Measurements from ENCODE around the gene OR2AE1.

Gene OR2AE1

DNA sequence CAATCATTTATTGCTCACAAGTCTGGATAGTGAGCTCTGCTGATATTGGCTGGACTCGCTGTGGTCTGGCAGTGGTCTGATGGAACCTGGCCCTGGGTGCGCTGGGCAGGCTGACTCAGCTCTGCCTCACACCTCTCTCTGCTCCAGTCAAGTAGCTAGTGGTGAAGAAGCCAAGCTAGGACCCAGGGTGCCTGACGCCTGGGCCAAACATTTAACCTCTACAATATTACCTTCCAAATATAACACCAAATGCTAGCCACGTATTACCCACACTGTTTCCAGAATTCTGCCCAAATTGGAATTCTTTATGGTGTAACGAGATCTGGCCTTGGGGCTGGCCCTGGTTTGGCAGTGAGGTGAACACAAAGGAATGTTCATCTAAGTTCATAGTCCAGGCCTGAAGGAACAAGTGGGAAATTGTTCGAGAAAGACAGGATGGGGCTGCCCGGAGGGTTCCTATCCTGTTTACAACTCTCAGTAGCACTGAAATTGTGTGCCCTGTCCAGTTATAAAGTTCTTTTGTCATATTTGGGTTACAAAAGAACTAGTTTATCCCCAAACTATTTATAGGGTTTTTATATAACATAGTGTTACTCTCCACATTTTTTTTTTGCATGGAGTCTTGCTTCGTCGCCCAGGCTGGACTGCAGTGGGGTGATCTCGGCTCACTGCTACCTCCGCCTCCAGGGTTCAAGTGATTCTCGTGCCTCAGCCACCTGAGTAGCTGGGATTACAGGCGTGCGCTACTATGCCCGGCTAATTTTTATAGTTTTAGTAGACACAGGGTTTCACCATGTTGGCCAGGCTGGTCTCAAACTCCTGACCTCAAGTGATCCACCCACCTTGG lies 16.3 kb downstream of the OR2AE1 start:
- DNase-seq (ENCODE audit: low spot score), result no peak

DNA sequence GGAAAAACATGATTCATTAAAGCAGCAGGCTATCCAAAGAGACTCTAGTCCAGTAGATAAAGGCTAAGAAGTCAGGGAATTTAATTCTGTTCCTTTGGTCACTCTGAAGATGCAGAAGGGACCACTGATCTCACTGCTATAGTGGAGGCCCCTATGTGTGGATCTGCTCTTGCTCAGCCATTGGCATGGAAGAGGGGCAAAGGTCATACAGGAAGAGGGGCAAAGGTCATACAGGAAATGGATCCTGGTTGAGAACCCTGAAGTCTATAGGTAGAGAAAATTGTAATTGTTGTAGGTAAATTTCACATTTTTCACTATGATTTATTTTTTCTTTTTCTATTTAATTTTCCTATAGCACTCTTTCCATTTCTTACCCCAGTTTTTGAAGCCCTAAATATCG lies 21.6 kb downstream of the OR2AE1 start:
- DNase-seq (ENCODE audit: low spot score), result no peak

DNA sequence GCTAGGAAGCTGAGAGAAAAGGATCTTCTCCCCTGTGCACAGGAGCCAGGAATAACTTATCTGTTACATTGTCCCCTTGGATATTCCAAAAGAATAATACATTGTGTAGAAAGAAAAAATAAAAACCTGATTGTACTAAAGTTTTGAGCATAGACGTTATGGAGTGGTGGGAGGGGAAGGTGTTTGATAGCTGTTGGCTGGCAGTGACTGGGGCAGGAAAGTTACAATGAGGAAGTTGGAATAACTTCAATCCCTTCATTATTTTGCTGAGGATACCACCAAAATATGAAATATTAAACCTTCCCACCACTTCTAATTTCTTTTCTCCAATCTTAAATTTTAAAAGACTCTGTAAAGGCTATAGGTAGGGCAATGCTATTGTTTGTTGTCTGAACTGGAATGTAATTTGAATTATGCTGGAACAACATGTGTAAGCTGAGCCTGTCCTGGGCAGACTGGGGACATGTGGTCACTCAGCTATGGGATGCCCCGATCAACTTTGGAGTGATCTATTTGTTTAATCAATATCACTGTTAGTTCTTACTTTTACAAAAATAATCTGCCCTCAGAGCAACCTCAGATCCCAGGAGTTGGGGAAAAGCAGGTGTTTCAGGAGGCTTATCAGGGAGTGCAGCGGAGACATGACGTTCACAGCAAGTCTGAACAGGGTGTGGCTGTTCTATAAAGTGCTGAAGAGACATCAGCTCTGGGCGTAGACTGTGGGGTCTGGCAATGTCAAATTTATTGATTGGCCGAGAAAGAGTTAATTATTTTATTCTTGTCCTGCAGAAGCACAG lies 28.2 kb downstream of the OR2AE1 start:
- no peak for DNase-seq (ENCODE audit: low spot score)

DNA sequence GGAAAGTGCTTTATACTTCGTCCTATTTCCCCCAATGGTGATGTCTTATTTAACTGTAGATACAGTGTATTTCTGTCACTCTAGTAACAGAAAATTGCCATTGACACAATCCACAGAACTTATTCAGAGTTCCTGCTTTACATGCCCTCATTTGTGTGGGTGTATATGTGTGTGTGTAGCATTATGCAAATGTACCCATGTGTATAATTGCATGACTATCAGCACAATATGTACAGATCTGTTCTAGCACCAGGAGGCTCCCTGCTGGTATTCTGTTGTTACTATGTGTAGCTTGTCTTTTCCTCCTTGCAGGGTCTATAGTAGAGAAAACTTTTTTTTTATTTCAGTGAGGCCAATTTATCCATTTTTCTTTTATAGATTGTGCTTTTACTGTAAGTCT lies 32.5 kb downstream of the OR2AE1 start:
- no peak for DNase-seq (ENCODE audit: low spot score)

DNA sequence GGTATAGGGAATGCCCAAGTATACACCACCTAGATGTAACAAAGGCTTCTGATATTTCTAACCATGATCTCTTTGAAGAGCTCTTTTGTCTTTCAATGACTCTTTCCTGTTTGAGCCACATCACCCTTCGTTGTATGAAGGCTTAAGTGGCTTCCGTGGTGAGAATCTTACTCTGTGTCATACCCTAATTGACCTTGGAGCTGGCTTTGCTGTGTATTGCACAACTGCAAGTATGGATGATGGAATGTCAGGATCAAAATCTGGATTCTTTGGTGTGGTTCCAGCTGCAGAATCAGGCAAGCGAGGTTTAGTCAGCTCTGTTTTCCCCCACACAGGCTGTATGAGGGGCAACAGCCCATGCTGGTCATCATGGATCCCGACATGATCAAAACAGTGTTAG lies 33.0 kb downstream of the OR2AE1 start:
- DNase-seq (ENCODE audit: low spot score), result no peak

DNA sequence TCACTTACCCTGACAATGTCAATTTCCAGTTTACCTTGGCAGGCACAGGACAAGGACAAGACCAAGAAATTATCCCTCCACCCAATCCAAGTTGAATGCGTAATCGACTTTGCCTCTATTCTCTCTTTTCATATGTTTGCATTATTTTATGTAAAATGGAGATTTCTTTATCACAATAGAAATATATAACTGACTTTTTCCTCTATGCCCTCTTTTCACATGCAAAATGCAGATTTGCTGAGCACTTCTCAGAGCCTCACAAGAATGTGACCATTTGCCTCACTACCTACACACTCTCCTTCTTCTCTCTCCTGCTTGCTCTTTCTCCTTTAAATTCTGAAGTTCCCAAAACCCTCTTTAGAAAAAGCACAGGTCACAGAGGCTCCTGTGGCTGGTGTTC lies 33.9 kb downstream of the OR2AE1 start:
- no peak for DNase-seq (ENCODE audit: low spot score)

DNA sequence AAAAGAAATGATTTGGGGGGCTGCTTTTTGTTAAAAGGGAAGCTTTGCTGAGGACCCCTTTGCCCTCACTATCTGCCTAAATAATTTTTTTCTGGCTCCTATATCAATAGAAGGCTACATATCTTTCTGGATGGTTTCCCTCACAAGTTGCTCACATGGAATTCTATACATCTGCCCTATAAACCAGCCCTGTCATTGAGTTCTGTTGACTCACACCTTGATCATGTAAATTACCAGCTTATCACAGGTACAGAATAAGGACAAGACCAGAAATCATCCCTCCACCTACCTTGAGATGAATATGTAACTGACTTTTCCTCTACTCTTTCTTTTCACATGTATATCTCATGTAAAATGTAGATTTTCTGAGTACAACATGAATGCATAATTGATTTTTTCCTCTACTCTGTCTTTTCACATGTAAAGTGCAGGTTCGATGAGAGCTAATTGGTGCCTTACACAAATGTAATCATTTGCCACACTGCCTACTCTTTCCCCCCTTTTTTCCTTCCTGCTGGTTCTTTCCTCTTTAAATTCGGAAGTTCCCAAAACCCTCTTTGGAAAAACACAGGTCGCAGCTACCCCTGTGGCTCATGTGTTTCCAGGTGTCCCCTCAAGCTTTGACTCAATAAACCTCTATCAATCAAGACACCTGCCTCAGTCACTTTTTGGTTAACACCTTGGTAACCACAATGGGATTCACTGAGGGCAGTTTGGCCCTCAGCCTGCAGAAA lies 36.5 kb downstream of the OR2AE1 start:
- DNase-seq (ENCODE audit: low spot score), result no peak

DNA sequence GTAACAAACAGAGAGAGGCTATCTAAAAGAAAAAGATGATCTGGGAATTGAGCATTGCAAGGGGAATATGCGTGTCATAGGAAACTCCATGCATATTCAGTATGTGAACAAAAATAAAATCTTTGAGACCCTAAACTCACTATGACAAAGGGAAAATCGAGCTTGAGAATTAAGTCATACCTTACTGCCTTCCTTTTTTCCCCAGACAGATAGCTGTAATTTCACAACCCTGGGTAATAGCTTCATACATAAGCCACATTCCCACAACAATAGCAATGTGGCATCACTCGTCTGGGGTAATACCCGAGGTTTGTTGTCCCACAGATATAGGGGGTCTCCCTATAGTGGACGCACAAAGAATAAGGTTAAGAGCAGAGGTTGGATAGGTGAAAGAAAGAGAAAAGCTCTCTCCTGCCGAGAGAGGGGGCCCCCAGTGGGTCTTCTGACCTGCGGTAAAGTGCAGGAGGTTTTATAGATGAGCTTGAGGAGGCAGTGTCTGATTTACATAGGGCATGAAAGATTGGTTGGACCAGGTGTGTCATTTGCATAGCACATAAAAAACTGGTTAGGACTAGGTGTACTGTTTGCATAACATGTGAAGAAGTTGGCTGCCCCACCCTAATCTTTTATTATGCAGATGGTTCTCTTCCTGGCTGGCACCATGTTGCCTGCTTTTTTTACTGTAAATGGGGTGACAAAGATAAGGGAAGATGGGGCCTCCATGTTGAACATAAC lies 37.4 kb downstream of the OR2AE1 start:
- DNase-seq (ENCODE audit: low spot score), result no peak

DNA sequence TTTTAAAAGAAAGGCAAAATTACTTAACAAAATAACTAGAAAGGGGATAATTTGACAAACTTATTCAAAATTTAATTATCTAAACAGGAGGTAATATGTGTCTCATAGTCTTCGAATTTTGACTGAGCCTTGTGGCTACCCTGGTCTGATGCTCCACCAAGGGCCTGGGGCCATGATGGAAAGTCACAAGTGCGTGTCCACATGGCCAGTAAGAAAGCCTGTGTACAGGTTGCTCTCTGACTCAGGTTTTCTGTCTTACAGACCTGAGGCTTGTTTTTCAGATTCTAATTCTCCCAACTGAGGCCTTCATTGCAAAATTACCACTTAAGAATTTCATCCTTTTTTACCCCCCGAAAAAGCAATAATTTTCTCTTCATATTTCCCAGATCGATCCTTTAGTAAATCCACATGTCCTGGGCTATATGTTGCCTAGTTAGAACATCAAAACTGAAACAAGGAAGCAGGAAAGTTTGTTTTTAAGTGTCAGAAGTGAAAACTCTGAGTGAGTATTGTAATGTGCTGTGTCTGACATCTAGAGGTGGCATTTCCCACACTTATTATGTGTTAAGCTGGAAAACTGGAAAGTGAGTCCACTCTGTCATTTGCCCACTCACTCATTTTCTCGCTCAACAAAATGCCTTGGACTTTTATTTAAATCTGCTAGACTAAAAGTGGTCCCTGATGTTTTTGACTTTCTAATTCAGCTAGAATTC lies 39.0 kb downstream of the OR2AE1 start:
- DNase-seq (ENCODE audit: low spot score), result no peak

DNA sequence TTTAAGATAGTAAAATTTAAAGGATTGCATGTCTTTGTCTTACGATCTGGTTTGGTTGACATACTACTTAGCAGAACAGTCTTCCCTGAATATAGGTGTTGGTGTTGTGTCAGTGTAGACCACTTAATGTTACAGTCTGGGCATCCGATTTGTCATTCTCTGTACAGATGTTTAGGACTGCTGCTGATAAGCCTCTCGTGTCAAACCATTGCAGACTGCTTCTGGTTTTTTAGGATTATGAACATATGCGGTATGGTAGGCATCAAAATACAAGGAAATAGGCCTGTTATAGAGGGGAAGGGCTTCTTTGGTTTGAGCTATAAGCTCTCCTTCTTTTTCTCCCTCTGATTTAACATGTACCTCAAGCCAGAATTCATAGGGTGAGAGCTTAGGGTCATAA lies 41.6 kb downstream of the OR2AE1 start:
- no peak for DNase-seq (ENCODE audit: low spot score)

DNA sequence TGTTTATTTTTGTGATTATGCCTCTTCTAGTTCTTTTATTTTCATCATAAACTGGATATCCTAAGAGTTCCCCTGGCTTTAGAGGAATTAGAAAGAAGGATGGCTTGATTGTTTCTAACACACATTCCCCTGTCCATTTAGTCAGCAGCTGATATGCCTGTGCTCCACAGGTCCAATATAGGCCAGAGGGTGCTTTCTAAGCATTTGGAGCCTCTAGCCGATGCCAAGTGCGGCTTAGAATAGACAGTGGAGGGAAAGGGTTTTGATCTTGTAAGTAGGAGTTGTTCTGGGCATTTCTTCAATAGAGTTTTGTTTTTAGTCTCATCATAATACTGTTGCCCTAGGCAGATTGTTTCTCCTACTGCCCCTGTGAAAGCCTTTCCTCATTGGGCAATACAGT lies 42.5 kb downstream of the OR2AE1 start:
- no peak for DNase-seq (ENCODE audit: low spot score)

DNA sequence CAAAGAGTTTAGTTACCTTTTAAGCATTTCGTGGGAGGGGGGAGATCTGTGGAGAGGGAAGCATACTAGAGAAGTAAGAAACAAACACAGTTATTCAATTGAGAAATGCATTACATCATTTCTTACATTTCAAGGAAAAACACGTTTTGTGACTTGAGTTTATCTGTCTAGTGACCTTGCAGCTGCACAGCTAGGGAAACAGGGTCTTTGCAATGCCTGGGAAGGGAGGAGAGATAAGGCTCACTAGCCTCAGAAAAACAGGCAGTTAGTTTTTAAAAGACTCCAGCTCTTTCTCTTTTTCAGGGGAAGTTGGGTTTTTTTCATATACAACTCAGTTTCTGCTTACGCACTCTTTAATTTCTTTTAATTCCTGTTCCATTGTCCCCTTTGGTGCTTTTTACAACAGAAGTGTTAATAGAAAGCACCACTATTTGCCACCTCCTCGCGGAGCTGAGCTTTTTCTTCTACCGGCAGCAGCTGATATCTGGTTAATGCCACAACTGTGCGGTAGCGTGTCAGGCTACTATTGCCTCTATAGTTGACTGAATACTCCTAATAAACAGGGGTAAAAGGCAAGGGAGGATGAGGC lies 43.5 kb downstream of the OR2AE1 start:
- no peak for DNase-seq (ENCODE audit: low spot score)

DNA sequence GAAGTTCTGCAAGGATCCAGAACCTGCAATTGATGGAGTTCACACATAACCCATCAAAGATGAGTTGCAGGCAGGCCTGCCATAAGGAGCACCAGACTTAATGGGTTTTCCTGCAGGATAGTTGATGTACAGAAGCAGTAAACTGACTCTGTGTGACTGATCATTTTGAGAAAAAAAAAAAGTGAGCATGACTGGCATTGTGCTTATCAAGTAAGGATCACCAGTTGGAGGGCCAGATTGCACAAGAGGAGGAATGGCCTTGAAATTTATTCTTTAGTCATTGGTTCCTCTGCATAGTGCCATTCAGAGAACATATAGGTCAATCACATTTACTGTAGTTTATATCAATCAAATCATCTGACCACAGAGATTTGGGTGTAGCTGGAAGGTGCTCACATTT lies 45.2 kb downstream of the OR2AE1 start:
- DNase-seq (ENCODE audit: low spot score), result no peak

DNA sequence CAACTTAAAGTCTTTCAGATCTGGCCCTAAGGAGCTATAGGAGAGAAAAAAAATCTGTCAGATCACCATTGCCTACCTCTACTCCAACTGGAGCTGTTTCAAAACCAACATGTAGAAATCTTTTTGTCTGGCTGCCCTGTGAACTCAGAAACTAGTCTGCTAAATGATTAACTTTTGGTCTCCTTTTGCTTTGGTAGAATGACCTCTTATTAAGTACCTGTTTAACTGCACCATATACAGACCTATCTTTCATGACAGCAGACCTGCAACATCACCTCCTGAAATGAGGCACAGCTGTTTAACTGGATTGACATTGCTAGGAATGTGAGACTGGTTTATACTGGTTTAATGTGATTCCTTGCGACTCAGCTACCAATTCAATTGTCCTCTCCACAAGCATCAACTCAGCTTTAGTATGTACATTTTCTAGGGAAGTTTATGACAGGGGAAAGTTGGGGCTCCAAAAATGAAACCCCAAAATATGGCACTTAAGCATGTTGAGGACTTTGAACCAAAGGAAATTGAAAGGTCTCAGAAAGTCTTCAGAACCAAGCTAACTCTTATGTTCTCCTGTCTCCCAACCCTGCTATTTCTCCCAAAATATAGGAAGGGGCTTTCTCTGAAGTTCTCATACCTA lies 47.2 kb downstream of the OR2AE1 start:
- no peak for DNase-seq (ENCODE audit: low spot score)

DNA sequence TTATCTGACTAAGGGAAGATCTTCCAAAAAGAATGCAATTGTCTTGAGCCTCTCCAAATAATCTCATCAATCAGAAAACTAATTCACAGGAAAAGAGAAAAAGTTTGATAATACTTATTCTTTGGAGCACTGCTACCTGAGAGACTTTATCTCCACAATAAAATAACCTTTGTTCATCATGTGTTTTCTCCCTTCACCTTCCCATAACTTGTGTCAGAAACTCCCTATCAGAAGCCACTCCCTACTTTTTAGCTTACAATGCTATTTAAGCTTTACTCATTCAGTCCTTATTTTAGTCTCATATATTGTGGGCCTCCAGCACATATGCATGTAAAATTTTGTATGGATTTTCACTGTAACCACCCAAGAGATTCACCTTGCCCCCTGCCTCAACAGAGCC lies 48.0 kb downstream of the OR2AE1 start:
- no peak for DNase-seq (ENCODE audit: low spot score)

DNA sequence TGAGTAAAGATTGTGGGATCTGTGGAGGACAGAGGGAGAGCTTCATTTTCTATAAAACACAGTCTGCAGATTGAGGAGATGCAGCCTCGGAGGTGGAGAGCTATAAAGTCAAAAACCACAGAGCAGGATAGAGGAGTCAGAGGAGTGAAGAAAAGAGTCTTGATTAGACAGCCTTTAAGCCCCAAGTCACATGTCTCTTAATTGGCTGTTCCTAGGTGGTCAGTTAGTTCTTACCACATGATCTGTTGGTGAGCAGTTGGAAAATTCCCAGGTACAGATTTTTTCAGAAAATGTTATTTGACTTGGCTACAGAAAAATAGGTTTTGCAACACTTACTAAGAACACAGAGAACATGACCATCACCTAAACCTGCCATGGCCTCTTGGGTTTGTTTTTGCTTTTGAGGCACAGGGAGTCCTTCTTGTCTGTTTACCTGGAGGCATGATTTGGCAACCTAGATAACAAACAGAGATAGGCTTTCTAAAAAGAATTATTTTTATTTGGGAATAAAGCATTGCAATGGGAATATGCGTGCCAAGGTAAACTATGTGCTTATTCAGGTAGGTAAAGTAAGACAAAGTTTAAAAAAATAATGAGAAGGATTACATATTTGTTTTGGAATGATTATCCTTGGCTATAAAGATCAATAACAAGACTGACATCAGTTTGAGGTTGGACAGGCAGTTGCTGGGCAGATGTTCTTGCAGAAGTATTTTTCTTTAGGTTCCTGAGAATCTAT lies 49.6 kb downstream of the OR2AE1 start:
- DNase-seq (ENCODE audit: low spot score), result no peak
